Measurements from ENCODE around the gene USH2A. TPM values are rescaled to one million over a fixed set of nuclear protein-coding genes. Genes with fewer than 3 reads are reported as not detected.

USH2A gene
- not detected for total RNA-seq

- no peak for DNase-seq
- Mint-ChIP-seq H3K9me3 (peaks cover 0 to 1% of the 10 kb centered on the region in 2 donors), H3K27me3 (ENCODE audit: low read depth) (no peaks in the 10 kb centered on the region), H3K4me3 (no peak within 1 kb of the TSS), H3K36me3 (ENCODE audit: insufficient read depth in 2 of 2) (no peaks in the 10 kb centered on the region), H3K4me1 (ENCODE audit: low read depth) (no peaks in the 10 kb centered on the region), H3K27ac (no peak within 1 kb of the TSS)
- ATAC-seq (replicated peaks in 1 of 2), result no peak
Measured at GRCh38 chr1:216422821-216423520, at the start of gene USH2A. Gene USH2A, minus strand, starts transcription at chr1:216423448. Its CDS starts 1,112 bp downstream, at chr1:216422336.

DNA sequence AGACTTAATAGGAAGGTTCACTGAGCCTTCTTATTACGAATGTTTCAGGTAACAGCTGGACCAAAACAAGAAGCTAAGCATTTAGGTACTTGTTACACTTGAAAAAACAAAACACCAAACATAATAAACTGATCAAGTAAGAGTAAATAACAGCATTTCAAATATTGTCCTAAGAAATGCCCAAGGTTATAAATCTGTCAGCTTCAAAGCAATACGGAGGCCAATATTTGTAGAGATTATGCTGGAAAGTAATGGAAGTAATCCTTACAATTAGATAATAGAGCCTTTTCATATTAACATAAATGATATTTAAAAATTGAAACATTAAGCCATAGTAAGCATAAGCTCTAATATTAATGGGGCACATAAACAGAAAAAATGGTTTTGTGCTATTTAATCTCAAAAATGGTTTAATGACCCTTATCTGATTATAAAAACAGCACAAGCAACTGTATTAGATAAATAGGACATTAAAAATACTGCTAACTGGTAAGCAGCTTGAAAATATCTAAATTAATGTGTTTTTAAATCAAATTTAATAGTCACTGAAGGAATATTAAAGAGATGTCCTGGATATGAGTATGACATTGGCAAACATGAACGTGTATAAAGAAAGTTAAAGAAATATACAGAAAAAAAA, 43.0 kb upstream of the USH2A start:
- H3K4me1 Mint-ChIP-seq (ENCODE audit: low read depth), result no peaks in the 10 kb centered on the region
- no peak for ATAC-seq (replicated peaks in 1 of 2)

GRCh38 chr1:216464489-216464888, 41.2 kb upstream of the USH2A start:
- Mint-ChIP-seq H3K27ac (no peak overlapping the region), H3K27me3 (ENCODE audit: low read depth) (no peaks in the 10 kb centered on the region), H3K36me3 (ENCODE audit: insufficient read depth in 2 of 2) (no peaks in the 10 kb centered on the region), H3K4me3 (no peak overlapping the region), H3K4me1 (ENCODE audit: low read depth) (no peaks in the 10 kb centered on the region), H3K9me3 (peaks cover 7 to 8% of the 10 kb centered on the region in 2 donors)
- ATAC-seq (replicated peaks in 1 of 2) (no peak), DNase-seq (no peak)

More for the DNA sequence above, 43.0 kb upstream of the USH2A start:
- Mint-ChIP-seq H3K27me3 (ENCODE audit: low read depth) (no peaks in the 10 kb centered on the region), H3K36me3 (ENCODE audit: insufficient read depth in 2 of 2) (no peaks in the 10 kb centered on the region), H3K9me3 (peaks cover 4 to 8% of the 10 kb centered on the region in 2 donors), H3K27ac (no peak overlapping the region), H3K4me3 (no peak overlapping the region)
- DNase-seq, result no peak

DNA sequence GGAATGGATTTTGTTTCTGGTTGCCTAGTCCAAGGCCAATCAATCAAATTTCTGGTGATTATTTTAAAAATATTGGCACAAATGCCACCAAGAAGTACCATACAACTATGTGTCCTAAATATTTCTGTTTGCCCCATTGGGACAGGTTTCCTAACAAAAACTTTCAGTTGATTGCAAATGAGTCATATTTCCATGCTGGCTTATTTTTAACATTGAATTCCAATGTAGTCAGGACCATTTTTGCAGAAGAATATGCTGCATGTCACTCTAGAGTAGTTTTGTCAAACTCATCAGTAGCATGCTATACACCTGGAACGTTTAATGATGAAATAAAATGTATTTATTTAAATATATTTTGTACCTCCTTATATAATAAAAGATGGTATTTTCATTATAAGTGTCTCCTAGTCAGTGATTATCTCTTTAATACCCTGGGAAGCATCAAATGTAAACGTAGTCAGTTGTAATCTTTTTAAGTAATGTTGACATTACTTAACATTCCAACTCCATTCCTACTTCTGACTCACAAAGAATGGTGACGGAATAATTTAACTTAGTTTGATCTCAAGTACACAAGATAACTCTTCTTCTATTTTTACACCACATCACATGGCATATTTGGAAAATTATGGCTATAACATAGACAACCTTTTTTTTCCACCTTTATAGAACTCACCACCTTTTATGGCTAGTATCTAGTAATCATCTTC, 39.0 kb upstream of the USH2A start:
- Mint-ChIP-seq H3K27me3 (ENCODE audit: low read depth) (no peaks in the 10 kb centered on the region), H3K36me3 (ENCODE audit: insufficient read depth in 2 of 2) (no peaks in the 10 kb centered on the region), H3K4me1 (ENCODE audit: low read depth) (no peaks in the 10 kb centered on the region), H3K4me3 (no peak overlapping the region), H3K9me3 (peaks cover 5 to 8% of the 10 kb centered on the region in 2 donors), H3K27ac (no peak overlapping the region)
- ATAC-seq (replicated peaks in 1 of 2) (no peak), DNase-seq (no peak)

- Mint-ChIP-seq H3K27me3 (ENCODE audit: low read depth) (no peaks in the 10 kb centered on the region), H3K4me3 (no peak overlapping the region), H3K36me3 (ENCODE audit: insufficient read depth in 2 of 2) (no peaks in the 10 kb centered on the region), H3K27ac (no peak overlapping the region), H3K4me1 (ENCODE audit: low read depth) (no peaks in the 10 kb centered on the region), H3K9me3 (peaks cover 5 to 8% of the 10 kb centered on the region in 2 donors)
- DNase-seq (no peak), ATAC-seq (replicated peaks in 1 of 2) (no peak)
Measured at GRCh38 chr1:216461466-216461865, 38.2 kb upstream of the USH2A start.

GRCh38 chr1:216459651-216460207, 36.5 kb upstream of the USH2A start:
- DNase-seq (no peak), ATAC-seq (replicated peaks in 1 of 2) (no peak)
- peaks cover 0 to 2% of the 10 kb centered on the region in 2 donors for H3K36me3 Mint-ChIP-seq (ENCODE audit: insufficient read depth in 2 of 2)
- no peaks in the 10 kb centered on the region for H3K27me3 Mint-ChIP-seq (ENCODE audit: low read depth)
- H3K9me3 Mint-ChIP-seq, result peaks cover 5 to 6% of the 10 kb centered on the region in 2 donors
- H3K4me3 Mint-ChIP-seq, result no peak overlapping the region
- no peak overlapping the region for H3K27ac Mint-ChIP-seq
- no peaks in the 10 kb centered on the region for H3K4me1 Mint-ChIP-seq (ENCODE audit: low read depth)

DNA sequence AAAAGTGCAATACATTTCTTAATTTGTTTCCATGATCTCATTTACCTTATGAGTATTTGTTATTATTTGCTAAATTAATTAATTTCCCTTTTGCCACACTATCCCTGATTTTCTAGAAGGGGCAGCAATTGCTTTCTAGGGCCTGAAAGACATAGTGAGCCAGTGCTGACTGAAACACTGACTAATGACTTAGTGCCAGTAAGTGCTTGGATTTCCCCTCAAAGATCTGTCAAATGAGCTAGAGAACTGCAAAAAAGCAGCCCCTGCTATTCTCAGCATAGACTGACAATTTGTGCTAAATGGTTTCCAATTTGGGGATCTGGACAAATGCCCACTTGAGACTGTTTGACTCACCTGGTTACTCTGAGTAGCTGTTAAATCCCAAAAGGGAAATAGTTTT, 35.6 kb upstream of the USH2A start:
- ATAC-seq (replicated peaks in 1 of 2) (no peak), DNase-seq (no peak)
- no peak overlapping the region for H3K27ac Mint-ChIP-seq
- H3K36me3 Mint-ChIP-seq (ENCODE audit: insufficient read depth in 2 of 2), result peaks cover 0 to 2% of the 10 kb centered on the region in 2 donors
- H3K27me3 Mint-ChIP-seq (ENCODE audit: low read depth), result no peaks in the 10 kb centered on the region
- peaks cover 6 to 9% of the 10 kb centered on the region in 2 donors for H3K9me3 Mint-ChIP-seq
- H3K4me3 Mint-ChIP-seq, result no peak overlapping the region
- no peaks in the 10 kb centered on the region for H3K4me1 Mint-ChIP-seq (ENCODE audit: low read depth)

DNA sequence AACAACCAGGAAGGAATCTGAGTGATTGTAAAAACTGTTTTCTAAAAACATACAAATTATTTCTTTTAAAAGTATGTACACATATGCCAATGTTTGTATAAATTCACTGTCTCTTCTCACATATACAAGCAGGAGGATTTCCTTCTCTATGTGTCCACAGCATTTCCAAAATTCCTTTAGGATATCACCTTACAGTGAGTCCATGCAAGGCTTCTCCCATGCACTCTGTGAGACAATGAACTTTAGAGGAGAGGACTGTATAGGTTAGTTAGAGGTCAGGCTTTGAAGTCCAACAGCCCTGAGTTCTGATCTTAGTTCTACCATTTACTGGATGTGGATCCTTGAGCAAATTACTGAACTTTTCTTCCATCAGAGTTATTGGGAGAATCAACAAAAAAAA, 34.1 kb upstream of the USH2A start:
- Mint-ChIP-seq H3K4me3 (no peak overlapping the region), H3K9me3 (peaks cover 3 to 13% of the 10 kb centered on the region in 2 donors), H3K4me1 (ENCODE audit: low read depth) (no peaks in the 10 kb centered on the region), H3K36me3 (ENCODE audit: insufficient read depth in 2 of 2) (peaks cover 0 to 2% of the 10 kb centered on the region in 2 donors), H3K27ac (no peak overlapping the region), H3K27me3 (ENCODE audit: low read depth) (no peaks in the 10 kb centered on the region)
- DNase-seq (no peak), ATAC-seq (replicated peaks in 1 of 2) (no peak)

DNA sequence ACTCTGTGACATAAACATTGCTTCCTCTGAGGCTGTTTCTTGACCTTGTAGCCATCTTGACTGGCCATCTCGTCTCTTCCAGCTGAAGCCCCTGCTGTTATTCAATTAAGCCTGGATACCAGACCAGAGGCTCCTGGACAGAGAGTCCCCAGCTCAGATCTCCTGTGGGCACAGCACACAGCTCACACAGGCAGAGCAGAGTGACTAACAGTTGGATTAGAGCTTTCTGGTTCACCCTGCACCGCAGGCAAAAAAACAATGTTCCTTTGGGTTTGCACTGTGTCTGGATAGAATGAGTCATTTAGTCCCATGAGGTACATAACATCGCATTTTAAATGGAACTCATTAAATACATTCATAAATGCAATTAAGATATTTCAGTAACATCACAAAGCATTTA, 33.4 kb upstream of the USH2A start:
- no peak for ATAC-seq (replicated peaks in 1 of 2)
- no peaks in the 10 kb centered on the region for H3K27me3 Mint-ChIP-seq (ENCODE audit: low read depth)
- DNase-seq, result no peak
- H3K4me1 Mint-ChIP-seq (ENCODE audit: low read depth), result no peaks in the 10 kb centered on the region
- H3K4me3 Mint-ChIP-seq, result no peak overlapping the region
- H3K27ac Mint-ChIP-seq, result no peak overlapping the region
- peaks cover 6 to 13% of the 10 kb centered on the region in 2 donors for H3K9me3 Mint-ChIP-seq
- H3K36me3 Mint-ChIP-seq (ENCODE audit: insufficient read depth in 2 of 2), result peaks cover 0 to 2% of the 10 kb centered on the region in 2 donors

GRCh38 chr1:216453777-216454176, 30.5 kb upstream of the USH2A start:
- Mint-ChIP-seq H3K4me1 (ENCODE audit: low read depth) (no peaks in the 10 kb centered on the region), H3K27me3 (ENCODE audit: low read depth) (no peaks in the 10 kb centered on the region), H3K9me3 (peaks cover 11 to 12% of the 10 kb centered on the region in 2 donors), H3K36me3 (ENCODE audit: insufficient read depth in 2 of 2) (peaks cover 0 to 2% of the 10 kb centered on the region in 2 donors), H3K27ac (no peak overlapping the region), H3K4me3 (no peak overlapping the region)
- ATAC-seq (replicated peaks in 1 of 2), result no peak
- no peak for DNase-seq

DNA sequence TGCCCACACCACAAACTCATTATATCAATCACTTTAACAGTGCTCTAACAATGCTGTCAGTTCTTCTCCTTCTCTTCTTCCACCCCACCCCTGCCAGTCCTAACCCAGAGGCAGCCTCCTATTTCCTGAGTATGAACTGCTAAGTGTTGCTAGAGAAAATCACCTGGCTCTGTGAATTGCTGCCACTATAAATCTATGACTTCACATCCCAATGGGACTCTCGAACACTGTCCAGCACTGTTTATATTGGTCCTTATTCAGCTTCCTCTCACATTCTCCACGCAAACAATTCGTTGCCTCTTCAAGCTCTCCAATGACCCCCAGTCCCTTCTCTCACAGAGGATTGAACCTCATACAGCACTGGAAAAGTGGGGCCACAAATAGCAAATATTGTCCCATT, 27.0 kb upstream of the USH2A start:
- ATAC-seq (replicated peaks in 1 of 2), result no peak
- Mint-ChIP-seq H3K4me1 (ENCODE audit: low read depth) (no peaks in the 10 kb centered on the region), H3K4me3 (no peak overlapping the region), H3K9me3 (peaks cover 12 to 15% of the 10 kb centered on the region in 2 donors), H3K36me3 (ENCODE audit: insufficient read depth in 2 of 2) (peaks cover 0 to 2% of the 10 kb centered on the region in 2 donors), H3K27ac (no peak overlapping the region), H3K27me3 (ENCODE audit: low read depth) (no peaks in the 10 kb centered on the region)
- no peak for DNase-seq

- no peak for ATAC-seq (replicated peaks in 1 of 2)
- Mint-ChIP-seq H3K36me3 (ENCODE audit: insufficient read depth in 2 of 2) (no peaks in the 10 kb centered on the region), H3K9me3 (peaks cover 4 to 11% of the 10 kb centered on the region in 2 donors), H3K27me3 (ENCODE audit: low read depth) (no peaks in the 10 kb centered on the region), H3K27ac (no peak overlapping the region), H3K4me3 (no peak overlapping the region), H3K4me1 (ENCODE audit: low read depth) (no peaks in the 10 kb centered on the region)
- DNase-seq, result no peak
Measured at GRCh38 chr1:216448011-216448510, 24.8 kb upstream of the USH2A start.

- ATAC-seq (replicated peaks in 1 of 2), result no peak
- H3K4me1 Mint-ChIP-seq (ENCODE audit: low read depth), result no peaks in the 10 kb centered on the region
Measured at GRCh38 chr1:216437603-216438002, 14.4 kb upstream of the USH2A start.

More at GRCh38 chr1:216437603-216438002, 14.4 kb upstream of the USH2A start:
- DNase-seq, result no peak
- H3K27me3 Mint-ChIP-seq (ENCODE audit: low read depth), result no peaks in the 10 kb centered on the region
- no peak overlapping the region for H3K27ac Mint-ChIP-seq
- no peak overlapping the region for H3K4me3 Mint-ChIP-seq
- H3K36me3 Mint-ChIP-seq (ENCODE audit: insufficient read depth in 2 of 2), result no peaks in the 10 kb centered on the region
- no peaks in the 10 kb centered on the region for H3K9me3 Mint-ChIP-seq

All from activated T-cell treated with anti-CD3 and anti-CD28 coated beads, Interleukin-2, amount 50 U/mL, for 72 hours (primary cell).